Measurements from ENCODE around the gene OXTR. TPM values are rescaled to one million over a fixed set of nuclear protein-coding genes. Genes with fewer than 3 reads are reported as not detected.

Gene OXTR
- 1 to 10 TPM in 1 of 2 donors, under 1 TPM in 1; 0.62 to 1.5 TPM for total RNA-seq

- H3K4me3 Mint-ChIP-seq = peak within 1 kb of the TSS; percentile 79 to 83
- H3K9me3 Mint-ChIP-seq = no peaks in the 10 kb centered on the region
- ATAC-seq (replicated peaks in 1 of 2) = peak; percentile 83 to 87
- H3K27ac Mint-ChIP-seq = no peak within 1 kb of the TSS
- H3K27me3 Mint-ChIP-seq (ENCODE audit: low read depth) = peaks cover 34% of the 10 kb centered on the region
- no peaks in the 10 kb centered on the region for H3K36me3 Mint-ChIP-seq (ENCODE audit: insufficient read depth in 2 of 2)
- DNase-seq = peak; percentile 69 to 80
- peaks cover 18% of the 10 kb centered on the region for H3K4me1 Mint-ChIP-seq (ENCODE audit: low read depth)
These were observed at the start of gene OXTR for GRCh38 chr3:8769088-8769822. Gene OXTR, minus strand, starts transcription at chr3:8769613. Its CDS starts 1,426 bp downstream, at chr3:8768187.

GRCh38 chr3:8817486-8817885, 48.1 kb upstream of the OXTR start:
- H3K9me3 Mint-ChIP-seq = peaks cover 16 to 17% of the 10 kb centered on the region in 2 donors
- no peak overlapping the region for H3K4me3 Mint-ChIP-seq
- peaks cover 7% of the 10 kb centered on the region in 2 donors for H3K36me3 Mint-ChIP-seq (ENCODE audit: insufficient read depth in 2 of 2)
- ATAC-seq (replicated peaks in 1 of 2) (no peak), DNase-seq (no peak)
- H3K27me3 Mint-ChIP-seq (ENCODE audit: low read depth) = no peaks in the 10 kb centered on the region
- no peak overlapping the region for H3K27ac Mint-ChIP-seq
- H3K4me1 Mint-ChIP-seq (ENCODE audit: low read depth) = no peaks in the 10 kb centered on the region

GRCh38 chr3:8816106-8816505, 46.7 kb upstream of the OXTR start:
- peaks cover 3 to 4% of the 10 kb centered on the region in 2 donors for H3K36me3 Mint-ChIP-seq (ENCODE audit: insufficient read depth in 2 of 2)
- peaks cover 12% of the 10 kb centered on the region in 2 donors for H3K9me3 Mint-ChIP-seq
- ATAC-seq (replicated peaks in 1 of 2) (no peak), DNase-seq (no peak)
- H3K27ac Mint-ChIP-seq = no peak overlapping the region
- no peaks in the 10 kb centered on the region for H3K27me3 Mint-ChIP-seq (ENCODE audit: low read depth)
- no peaks in the 10 kb centered on the region for H3K4me1 Mint-ChIP-seq (ENCODE audit: low read depth)
- H3K4me3 Mint-ChIP-seq = no peak overlapping the region

DNA sequence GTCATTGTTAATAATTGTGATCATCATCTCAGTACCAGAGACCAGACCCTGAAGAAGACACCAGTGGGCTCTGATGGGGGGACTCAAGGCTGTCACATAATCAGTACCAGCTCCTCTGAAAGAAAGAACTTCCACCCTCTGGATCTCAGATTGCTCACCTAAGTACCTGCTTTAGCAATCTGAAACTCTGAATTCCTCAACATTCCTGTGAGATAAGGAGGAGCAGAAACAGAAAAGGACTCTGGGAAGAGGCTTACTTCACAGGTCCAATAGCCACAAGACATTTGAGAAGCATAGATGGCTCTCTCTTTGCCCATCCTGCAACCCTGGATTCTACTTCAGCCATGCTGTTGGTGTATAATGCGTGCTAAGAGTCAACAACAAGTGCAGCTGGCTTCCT, 44.0 kb upstream of the OXTR start:
- no peak overlapping the region for H3K4me3 Mint-ChIP-seq
- peaks cover 6 to 10% of the 10 kb centered on the region in 2 donors for H3K9me3 Mint-ChIP-seq
- DNase-seq (no peak), ATAC-seq (replicated peaks in 1 of 2) (no peak)
- H3K4me1 Mint-ChIP-seq (ENCODE audit: low read depth) = no peaks in the 10 kb centered on the region
- no peak overlapping the region for H3K27ac Mint-ChIP-seq
- no peaks in the 10 kb centered on the region for H3K27me3 Mint-ChIP-seq (ENCODE audit: low read depth)
- H3K36me3 Mint-ChIP-seq (ENCODE audit: insufficient read depth in 2 of 2) = peaks cover 0 to 2% of the 10 kb centered on the region in 2 donors

- Mint-ChIP-seq H3K27me3 (ENCODE audit: low read depth) (no peaks in the 10 kb centered on the region), H3K36me3 (ENCODE audit: insufficient read depth in 2 of 2) (no peaks in the 10 kb centered on the region), H3K27ac (no peak overlapping the region), H3K4me3 (no peak overlapping the region), H3K4me1 (ENCODE audit: low read depth) (no peaks in the 10 kb centered on the region), H3K9me3 (peaks cover 0 to 4% of the 10 kb centered on the region in 2 donors)
- DNase-seq = no peak
- no peak for ATAC-seq (replicated peaks in 1 of 2)
These were observed 41.1 kb upstream of the OXTR start for GRCh38 chr3:8810561-8810960.

- ATAC-seq (replicated peaks in 1 of 2) (no peak), DNase-seq (no peak)
- peaks cover under 1 to 2% of the 10 kb centered on the region in 2 donors for H3K9me3 Mint-ChIP-seq
- no peak overlapping the region for H3K27ac Mint-ChIP-seq
- no peak overlapping the region for H3K4me3 Mint-ChIP-seq
- peaks cover 0 to 2% of the 10 kb centered on the region in 2 donors for H3K36me3 Mint-ChIP-seq (ENCODE audit: insufficient read depth in 2 of 2)
- no peaks in the 10 kb centered on the region for H3K27me3 Mint-ChIP-seq (ENCODE audit: low read depth)
- no peaks in the 10 kb centered on the region for H3K4me1 Mint-ChIP-seq (ENCODE audit: low read depth)
These were observed 36.4 kb upstream of the OXTR start for GRCh38 chr3:8805774-8806173.

DNA sequence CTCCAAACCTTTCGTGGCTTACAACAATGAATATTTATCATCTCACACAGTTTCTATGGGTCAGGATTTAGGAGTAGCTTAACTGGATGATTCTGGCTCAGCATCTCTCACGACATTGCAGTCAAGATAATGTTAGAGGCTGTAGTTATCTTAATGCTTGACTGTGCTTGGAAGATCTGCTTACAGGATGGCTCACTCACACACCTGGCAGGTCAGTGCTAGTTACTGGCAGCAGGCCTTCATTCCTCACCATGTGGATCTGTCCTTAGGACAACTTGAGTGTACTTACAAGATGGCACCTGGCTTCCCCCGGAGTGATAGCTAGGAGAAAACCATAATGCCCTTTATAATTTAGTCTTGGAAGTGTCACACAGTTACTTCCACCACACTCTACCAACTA, 32.8 kb upstream of the OXTR start:
- DNase-seq (no peak), ATAC-seq (replicated peaks in 1 of 2) (no peak)
- Mint-ChIP-seq H3K27ac (no peak overlapping the region), H3K4me3 (no peak overlapping the region), H3K9me3 (peaks cover 5 to 8% of the 10 kb centered on the region in 2 donors), H3K27me3 (ENCODE audit: low read depth) (no peaks in the 10 kb centered on the region), H3K36me3 (ENCODE audit: insufficient read depth in 2 of 2) (peaks cover 1 to 6% of the 10 kb centered on the region in 2 donors), H3K4me1 (ENCODE audit: low read depth) (no peaks in the 10 kb centered on the region)

DNA sequence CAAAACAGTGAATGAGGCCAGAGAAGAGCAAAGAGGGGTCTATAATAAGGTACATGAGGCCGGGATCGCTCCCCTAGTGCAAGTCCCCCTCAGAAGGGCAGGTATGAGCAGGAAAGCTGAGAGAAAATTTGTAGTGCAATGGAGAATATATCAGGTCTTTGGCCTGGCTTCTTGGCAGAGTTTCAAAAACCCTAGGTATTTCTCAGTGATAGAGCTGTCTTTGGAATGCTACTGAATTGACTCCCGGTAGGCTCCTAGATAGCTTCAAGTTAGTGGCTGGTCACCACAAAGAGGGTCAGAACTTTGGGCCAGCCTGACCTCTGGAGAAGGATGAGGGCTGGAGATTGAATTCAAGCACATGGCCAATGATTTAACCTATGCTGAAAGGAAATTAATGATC, 30.6 kb upstream of the OXTR start:
- no peak overlapping the region for H3K4me3 Mint-ChIP-seq
- H3K9me3 Mint-ChIP-seq = peaks cover 5 to 8% of the 10 kb centered on the region in 2 donors
- no peaks in the 10 kb centered on the region for H3K27me3 Mint-ChIP-seq (ENCODE audit: low read depth)
- H3K4me1 Mint-ChIP-seq (ENCODE audit: low read depth) = no peaks in the 10 kb centered on the region
- DNase-seq (no peak), ATAC-seq (replicated peaks in 1 of 2) (no peak)
- H3K36me3 Mint-ChIP-seq (ENCODE audit: insufficient read depth in 2 of 2) = peaks cover 1 to 6% of the 10 kb centered on the region in 2 donors
- H3K27ac Mint-ChIP-seq = no peak overlapping the region

DNA sequence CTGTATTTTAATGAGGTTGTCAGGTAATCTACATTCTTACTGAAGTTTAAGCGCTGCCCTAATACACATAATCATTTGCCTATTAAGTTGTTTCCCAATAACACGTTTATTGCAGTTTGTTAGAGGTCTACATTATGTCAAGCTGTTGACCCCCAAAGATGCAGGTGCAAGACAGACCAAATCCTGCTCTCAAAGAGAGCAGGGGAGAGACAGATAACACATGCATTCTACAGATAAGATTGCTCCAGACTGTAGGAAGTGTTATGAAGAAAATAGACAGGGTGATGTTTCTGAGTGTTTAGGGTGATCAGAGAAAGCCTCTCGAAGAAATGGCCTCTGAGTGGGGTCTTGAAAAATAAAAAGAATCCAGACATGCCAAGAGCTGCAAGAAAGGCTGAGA, 24.8 kb upstream of the OXTR start:
- no peak overlapping the region for H3K27ac Mint-ChIP-seq
- H3K27me3 Mint-ChIP-seq (ENCODE audit: low read depth) = no peaks in the 10 kb centered on the region
- no peak for DNase-seq
- peaks cover 4 to 6% of the 10 kb centered on the region in 2 donors for H3K9me3 Mint-ChIP-seq
- H3K4me3 Mint-ChIP-seq = no peak overlapping the region
- peaks cover 0 to 3% of the 10 kb centered on the region in 2 donors for H3K36me3 Mint-ChIP-seq (ENCODE audit: insufficient read depth in 2 of 2)
- no peaks in the 10 kb centered on the region for H3K4me1 Mint-ChIP-seq (ENCODE audit: low read depth)
- no peak for ATAC-seq (replicated peaks in 1 of 2)

DNA sequence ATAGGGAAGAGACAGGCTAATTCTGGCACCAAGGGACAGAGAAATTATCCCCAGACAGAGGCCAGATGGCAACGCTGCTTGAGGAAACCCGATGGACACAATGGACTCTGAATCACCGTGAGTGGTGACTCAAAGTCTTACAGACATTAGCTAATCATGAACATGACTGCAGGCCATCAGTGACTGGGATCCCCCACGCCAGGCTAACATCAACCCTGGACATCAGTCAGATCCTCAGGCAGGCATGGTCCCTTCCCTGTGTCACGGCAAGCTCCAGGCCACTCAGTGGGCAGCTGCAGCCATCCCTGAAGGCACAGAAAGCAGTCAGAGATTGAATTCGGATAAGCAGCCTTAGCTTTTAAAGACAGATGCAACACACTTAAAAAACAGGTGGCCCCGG, 23.8 kb upstream of the OXTR start:
- Mint-ChIP-seq H3K9me3 (peaks cover 4 to 6% of the 10 kb centered on the region in 2 donors), H3K4me1 (ENCODE audit: low read depth) (no peaks in the 10 kb centered on the region), H3K36me3 (ENCODE audit: insufficient read depth in 2 of 2) (peaks cover 0 to 5% of the 10 kb centered on the region in 2 donors), H3K27me3 (ENCODE audit: low read depth) (no peaks in the 10 kb centered on the region), H3K4me3 (no peak overlapping the region), H3K27ac (no peak overlapping the region)
- ATAC-seq (replicated peaks in 1 of 2) (no peak), DNase-seq (no peak)

DNA sequence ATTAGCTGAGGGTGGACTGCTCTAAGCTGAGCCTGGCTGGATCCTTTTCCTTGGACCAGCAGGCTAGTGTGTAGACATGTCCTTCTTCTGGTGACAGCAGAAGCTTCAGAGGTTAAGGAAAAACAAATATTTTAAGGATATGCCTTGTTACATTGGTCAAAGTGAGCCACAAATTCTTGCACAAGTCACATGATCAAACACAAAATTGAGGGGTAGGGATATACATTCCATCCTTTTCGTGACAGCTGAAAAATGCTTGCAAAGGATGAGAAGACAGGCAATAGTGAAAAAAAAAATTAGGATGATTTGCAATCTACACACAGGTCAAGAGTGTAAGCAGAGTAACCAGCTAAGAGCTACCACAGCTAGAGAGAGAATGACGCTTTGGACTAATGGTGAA, 21.1 kb upstream of the OXTR start:
- Mint-ChIP-seq H3K4me3 (no peak overlapping the region), H3K9me3 (peaks cover 4 to 6% of the 10 kb centered on the region in 2 donors), H3K27me3 (ENCODE audit: low read depth) (no peaks in the 10 kb centered on the region), H3K36me3 (ENCODE audit: insufficient read depth in 2 of 2) (peaks cover 0 to 5% of the 10 kb centered on the region in 2 donors), H3K27ac (no peak overlapping the region), H3K4me1 (ENCODE audit: low read depth) (no peaks in the 10 kb centered on the region)
- DNase-seq = no peak
- no peak for ATAC-seq (replicated peaks in 1 of 2)

GRCh38 chr3:8784676-8785435, 15.4 kb upstream of the OXTR start:
- Mint-ChIP-seq H3K4me1 (ENCODE audit: low read depth) (no peaks in the 10 kb centered on the region), H3K27me3 (ENCODE audit: low read depth) (no peaks in the 10 kb centered on the region), H3K9me3 (peaks cover 0 to 2% of the 10 kb centered on the region in 2 donors), H3K36me3 (ENCODE audit: insufficient read depth in 2 of 2) (peaks cover 0 to 5% of the 10 kb centered on the region in 2 donors), H3K27ac (no peak overlapping the region), H3K4me3 (no peak overlapping the region)
- ATAC-seq (replicated peaks in 1 of 2) = no peak
- DNase-seq = no peak

- no peak overlapping the region for H3K27ac Mint-ChIP-seq
- ATAC-seq (replicated peaks in 1 of 2) (no peak), DNase-seq (no peak)
- no peaks in the 10 kb centered on the region for H3K9me3 Mint-ChIP-seq
- H3K27me3 Mint-ChIP-seq (ENCODE audit: low read depth) = peaks cover 7% of the 10 kb centered on the region
- H3K4me1 Mint-ChIP-seq (ENCODE audit: low read depth) = no peaks in the 10 kb centered on the region
- no peak overlapping the region for H3K4me3 Mint-ChIP-seq
- no peaks in the 10 kb centered on the region for H3K36me3 Mint-ChIP-seq (ENCODE audit: insufficient read depth in 2 of 2)
These were observed 10.9 kb upstream of the OXTR start for GRCh38 chr3:8780279-8780678.
